Sigmoid colon (tissue), 4 donors: Measurements from ENCODE around the gene ITSN2.

Source experiments
- POLR2A ChIP-seq, 2 donors: fragments of 450-650 bp; IDR thresholded peaks; one replicate each; pipeline ENCODE4 v1.6.1; 2016; ENCODE audit warnings: antibody characterized with exemption in 2 of 2, mild to moderate bottlenecking in 2 of 2, moderate library complexity in 2 of 2
- POLR2AphosphoS5 ChIP-seq, 4 donors: sonication (generic); formaldehyde crosslinking; IDR thresholded peaks; one replicate each; pipeline ENCODE4 v1.6.1; 2017; ENCODE audit warnings: antibody characterized with exemption in 4 of 4

DNA sequence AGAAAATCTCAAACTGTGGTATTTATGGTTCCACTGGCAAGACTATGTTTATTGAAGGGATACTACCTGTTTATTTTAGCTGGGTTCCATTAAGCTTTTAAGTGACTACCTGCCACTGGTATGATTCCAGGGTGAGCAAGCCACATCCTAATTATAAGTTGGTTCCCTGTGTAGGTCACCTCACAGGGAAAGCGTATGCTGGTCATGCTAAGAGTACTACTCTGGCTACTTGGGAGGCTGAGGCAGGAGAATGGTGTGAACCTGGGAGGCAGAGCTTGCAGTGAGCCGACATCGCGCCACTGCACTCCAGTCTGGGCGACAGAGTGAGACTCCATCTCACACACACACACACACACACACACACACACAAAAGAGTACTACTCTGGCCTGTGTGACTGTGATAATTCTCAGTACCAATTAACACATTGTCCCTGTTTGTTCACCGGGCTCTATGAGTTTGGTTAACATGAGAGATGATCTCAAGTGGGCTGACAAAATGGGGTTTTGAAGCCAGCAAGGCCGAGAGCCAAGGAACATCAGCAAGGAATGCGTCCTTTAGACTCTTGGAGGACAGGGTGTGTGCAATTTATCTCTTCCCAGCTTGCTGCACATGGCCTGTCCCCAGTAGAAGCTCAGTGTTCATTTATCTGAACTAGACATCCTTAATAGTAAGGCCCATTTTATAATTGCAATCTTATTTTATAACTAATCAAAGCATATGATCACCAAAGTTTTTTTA lies 15.2 kb upstream of the ITSN2 start:
- TF ChIP-seq POLR2A (IDR thresholded peaks at IDR 0.05) (no peak), POLR2AphosphoS5 (IDR thresholded peaks at IDR 0.05) (no peak)
